ENCODE results near the gene TRIP4.

The TRIP4 gene

DNA sequence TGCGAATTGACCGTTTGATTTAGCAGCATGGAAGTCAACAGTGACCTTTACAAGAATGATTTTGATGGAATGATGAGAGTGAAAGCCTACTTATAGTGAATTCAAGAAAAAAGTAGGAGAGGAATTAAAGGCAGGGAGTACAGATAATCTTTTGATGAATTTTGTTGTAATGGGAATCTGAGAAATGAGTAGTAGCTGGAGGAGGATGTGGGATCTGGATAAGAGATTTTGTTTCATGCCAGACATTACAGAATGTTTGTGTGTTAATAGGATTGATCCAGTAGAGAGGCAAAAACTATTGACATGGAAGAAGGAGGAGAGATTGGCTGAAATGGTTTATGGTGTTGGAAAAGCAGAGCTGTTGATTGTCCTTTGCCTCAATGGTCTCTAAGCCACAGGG lies 55.4 kb downstream of the TRIP4 start:
- TF ChIP-seq ZFX (IDR thresholded peaks at IDR 0.05; ENCODE audit: borderline replicate concordance) (no peak), CTCF (IDR thresholded peaks at IDR 0.05) (no peak)
- no peak overlapping the region for H3K27ac ChIP-seq

DNA sequence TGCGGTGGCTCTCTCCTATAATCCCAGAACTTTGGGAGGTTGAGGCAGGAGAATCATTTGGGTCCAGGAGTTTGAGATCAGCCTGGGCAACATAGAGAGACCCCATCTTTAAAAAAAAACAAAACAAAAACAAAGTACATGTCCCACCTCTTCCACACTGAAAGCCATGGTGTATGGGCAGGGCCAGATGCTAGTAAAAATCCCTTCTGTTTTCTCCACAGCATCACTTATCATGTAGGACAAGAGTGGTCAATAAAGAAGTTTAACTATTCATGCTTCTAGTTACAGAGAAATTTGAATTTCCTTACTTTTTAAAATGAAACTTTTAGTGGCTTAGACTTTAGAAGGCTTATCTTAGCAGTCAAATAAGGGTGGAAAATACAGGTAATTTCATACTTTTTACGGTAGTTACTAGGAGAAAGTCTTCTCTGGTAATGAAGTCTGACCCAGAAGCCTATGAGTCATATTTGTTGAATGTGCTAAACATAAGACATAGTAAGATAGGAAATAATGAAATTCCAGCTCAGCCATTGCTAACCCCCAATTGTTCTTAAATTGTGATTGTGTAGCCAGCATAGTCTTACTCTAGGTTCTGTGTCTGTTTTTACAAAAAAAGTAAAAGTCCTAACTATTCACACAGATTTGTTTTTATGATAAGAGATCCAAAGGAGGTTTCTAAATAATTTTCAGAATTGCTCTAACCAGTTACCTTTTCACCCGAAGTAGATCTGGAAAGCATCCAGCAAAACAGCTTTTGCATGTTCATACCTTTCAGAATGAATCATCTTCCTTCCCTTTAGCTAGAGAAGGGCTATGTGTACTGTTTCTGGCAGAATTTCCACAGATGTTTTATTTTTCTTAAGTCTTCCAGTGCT lies 56.3 kb downstream of the TRIP4 start:
- no peak for TF ChIP-seq ZFX (IDR thresholded peaks at IDR 0.05; ENCODE audit: borderline replicate concordance)
- no peak for TF ChIP-seq CTCF (IDR thresholded peaks at IDR 0.05)
- H3K27ac ChIP-seq: no peak overlapping the region

DNA sequence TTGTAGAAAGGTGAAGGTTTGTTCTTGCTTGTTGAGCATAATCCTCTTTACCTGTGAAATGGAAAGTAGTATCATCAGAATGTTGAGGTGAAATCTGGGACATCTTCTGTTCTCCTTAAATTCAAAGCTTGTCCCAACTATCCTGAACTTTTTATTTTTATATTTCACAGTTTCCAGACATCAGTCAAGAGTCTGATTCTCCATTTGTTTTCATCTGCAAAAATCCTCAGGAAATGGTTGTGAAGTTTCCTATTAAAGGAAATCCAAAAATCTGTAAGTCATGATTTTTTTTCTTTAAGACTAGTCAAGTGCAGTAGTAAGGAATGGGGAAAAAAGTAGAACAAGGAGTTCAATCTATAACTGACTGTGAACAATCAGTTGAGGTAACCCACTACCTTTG lies 57.2 kb downstream of the TRIP4 start:
- no peak for TF ChIP-seq ZFX (IDR thresholded peaks at IDR 0.05; ENCODE audit: borderline replicate concordance)
- no peak for TF ChIP-seq CTCF (IDR thresholded peaks at IDR 0.05)
- no peak overlapping the region for H3K27ac ChIP-seq

GRCh38 chr15:64447536-64448315 lies 60.1 kb downstream of the TRIP4 start:
- H3K27ac ChIP-seq: no peak overlapping the region
- TF ChIP-seq ZFX (IDR thresholded peaks at IDR 0.05; ENCODE audit: borderline replicate concordance) (no peak), CTCF (IDR thresholded peaks at IDR 0.05) (no peak)

DNA sequence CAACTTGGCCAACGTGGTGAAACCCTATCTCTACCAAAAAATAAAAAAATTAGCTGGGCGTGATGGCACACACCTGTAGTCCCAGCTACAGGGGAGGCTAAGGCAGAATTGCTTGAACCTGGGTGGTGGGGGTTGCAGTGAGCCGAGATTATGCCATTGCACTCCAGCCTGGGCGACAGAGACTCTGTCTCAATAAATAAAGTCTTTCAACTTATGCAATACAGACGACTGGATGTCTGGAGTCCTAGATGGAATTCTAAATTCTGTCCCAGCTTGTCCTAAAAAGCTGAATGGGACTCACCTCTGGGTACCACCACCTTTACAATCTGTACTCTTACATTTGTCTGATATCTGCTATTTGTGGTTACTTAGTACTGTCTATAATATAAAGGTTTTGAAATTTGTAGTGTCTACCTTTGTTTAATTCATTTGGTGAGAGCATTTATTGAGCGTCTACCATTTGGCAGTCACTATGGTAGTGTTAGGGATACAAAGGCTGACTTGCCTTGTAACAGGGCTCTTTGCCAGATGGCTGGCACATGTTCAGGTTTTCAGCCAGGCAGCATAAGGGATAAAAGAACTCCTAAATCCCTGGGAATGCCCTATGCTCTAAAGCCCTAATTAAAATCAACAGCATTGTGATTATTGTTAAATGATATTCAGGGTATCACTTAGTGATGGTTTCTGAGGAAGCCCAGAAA lies 65.5 kb downstream of the TRIP4 start:
- H3K27ac ChIP-seq: no peak overlapping the region
- no peak for TF ChIP-seq ZFX (IDR thresholded peaks at IDR 0.05; ENCODE audit: borderline replicate concordance)
- TF ChIP-seq CTCF (IDR thresholded peaks at IDR 0.05): no peak

GRCh38 chr15:64453689-64454037 lies 66.0 kb downstream of the TRIP4 start:
- no peak overlapping the region for H3K27ac ChIP-seq
- no peak for TF ChIP-seq ZFX (IDR thresholded peaks at IDR 0.05; ENCODE audit: borderline replicate concordance)
- TF ChIP-seq CTCF (IDR thresholded peaks at IDR 0.05): no peak
